HL-60 (cell line): ENCODE measurements around the gene SPOP.

Source experiments
- DNase-seq, 2 experiments: peaks; one replicate each; pipeline ENCODE4 v3.0.0-alpha.2; 2010 to 2020; ENCODE audit warnings: low read depth in 1 of 2, low spot score in 1 of 2
- H3K27ac ChIP-seq: fragments of 250-450 bp; sonication (Bioruptor Pico); replicated peaks from 2 replicates; pipeline ENCODE4 v1.5.1; 2020; ENCODE audit warnings: mild to moderate bottlenecking, moderate library complexity
- H3K27me3 ChIP-seq: fragments of 250-450 bp; sonication (Bioruptor Pico); 2 replicates; pipeline ENCODE4 v1.5.1; 2021; ENCODE audit warnings: mild to moderate bottlenecking, moderate library complexity; ENCODE audit not compliant: insufficient read depth, poor library complexity, severe bottlenecking
- H3K4me3 ChIP-seq: replicated peaks from 2 replicates; pipeline ENCODE4 v1.5.1; 2011; ENCODE audit warnings: mild to moderate bottlenecking, control low read depth, low read length; ENCODE audit not compliant: insufficient read depth
- CTCF ChIP-seq: IDR thresholded peaks from one replicate; pipeline ENCODE4 v1.5.1; 2011; ENCODE audit warnings: low read length, control low read depth, inconsistent platforms; ENCODE audit not compliant: insufficient read depth
- GABPA ChIP-seq: IDR thresholded peaks from 2 replicates; pipeline ENCODE4 v1.6.1; 2012; ENCODE audit warnings: low read depth
- POLR2AphosphoS5 ChIP-seq: IDR thresholded peaks from 2 replicates; pipeline ENCODE4 v1.6.1; 2012; ENCODE audit warnings: low read depth
- REST ChIP-seq: IDR thresholded peaks from 2 replicates; pipeline ENCODE4 v1.6.1; 2012; ENCODE audit warnings: low read depth; ENCODE audit not compliant: insufficient replicate concordance
- SPI1 ChIP-seq: IDR thresholded peaks from 2 replicates; pipeline ENCODE4 v1.6.1; 2012; ENCODE audit warnings: low read depth, mild to moderate bottlenecking, borderline replicate concordance

The SPOP gene

GRCh38 chr17:49574323-49574781 lies 103.5 kb downstream of the SPOP start:
- Histone ChIP-seq H3K4me3 (no peak overlapping the region), H3K27ac (no peak overlapping the region), H3K27me3 (peaks cover 21% of the 10 kb centered on the region)
- DNase-seq = no peak
- TF ChIP-seq POLR2AphosphoS5 (no peak), CTCF (no peak)

- DNase-seq = peak in 1 of 2 experiments; percentile 45
- peaks cover 21% of the 10 kb centered on the region for H3K27me3 ChIP-seq
- H3K27ac ChIP-seq = no peak overlapping the region
- H3K4me3 ChIP-seq = no peak overlapping the region
- TF ChIP-seq SPI1 (no peak), REST (no peak), CTCF (no peak), POLR2AphosphoS5 (no peak), GABPA (no peak)
Measured at GRCh38 chr17:49573510-49574322, 104.2 kb downstream of the SPOP start.

- H3K27ac ChIP-seq = no peak overlapping the region
- peaks cover 19% of the 10 kb centered on the region for H3K27me3 ChIP-seq
Measured at GRCh38 chr17:49572806-49573420, 105.0 kb downstream of the SPOP start.

More at GRCh38 chr17:49572806-49573420, 105.0 kb downstream of the SPOP start:
- no peak for DNase-seq
- no peak for TF ChIP-seq CTCF
- TF ChIP-seq SPI1 = no peak
- no peak for TF ChIP-seq POLR2AphosphoS5
- TF ChIP-seq REST = no peak
- TF ChIP-seq GABPA = no peak
- H3K4me3 ChIP-seq = no peak overlapping the region
